Stimulated activated CD8-positive, alpha-beta memory T cell treated with anti-CD3 and anti-CD28 coated beads, Interleukin-15, amount 100 ng/mL, for 48 hours (primary cell): ENCODE measurements around the gene INPP4B.

Experiments used
- DNase-seq, 2 donors: peaks; one replicate each; pipeline ENCODE4 v3.0.0-alpha.2; 2020; ENCODE audit warnings: low read depth in 2 of 2

Gene INPP4B

GRCh38 chr4:142142366-142143054 lies 703.6 kb downstream of the INPP4B start:
- no peak for DNase-seq

GRCh38 chr4:142141224-142141623 lies 704.9 kb downstream of the INPP4B start:
- no peak for DNase-seq

GRCh38 chr4:142130666-142131065 lies 715.4 kb downstream of the INPP4B start:
- no peak for DNase-seq

- DNase-seq, result no peak
Observed at GRCh38 chr4:142129931-142130330, 716.2 kb downstream of the INPP4B start.

GRCh38 chr4:142129473-142129872 lies 716.6 kb downstream of the INPP4B start:
- DNase-seq, result no peak

GRCh38 chr4:142128529-142128928 lies 717.6 kb downstream of the INPP4B start:
- DNase-seq, result no peak

GRCh38 chr4:142126890-142127497 lies 719.1 kb downstream of the INPP4B start:
- DNase-seq, result peak in 1 of 2 donors; percentile 10

- no peak for DNase-seq
Observed at GRCh38 chr4:142124874-142125273, 721.2 kb downstream of the INPP4B start.

- no peak for DNase-seq
Observed at GRCh38 chr4:142121448-142122350, 724.4 kb downstream of the INPP4B start.

- DNase-seq, result no peak
Observed at GRCh38 chr4:142120921-142121320, 725.2 kb downstream of the INPP4B start.

GRCh38 chr4:142112451-142112850 lies 733.6 kb downstream of the INPP4B start:
- DNase-seq, result no peak

GRCh38 chr4:142110136-142110535 lies 736.0 kb downstream of the INPP4B start:
- DNase-seq, result no peak

- no peak for DNase-seq
Observed at GRCh38 chr4:142104041-142104440, 742.1 kb downstream of the INPP4B start.

- DNase-seq, result no peak
Observed at GRCh38 chr4:142101401-142101800, 744.7 kb downstream of the INPP4B start.

- DNase-seq, result no peak
Observed at GRCh38 chr4:142100941-142101340, 745.2 kb downstream of the INPP4B start.

GRCh38 chr4:142098900-142099545 lies 747.1 kb downstream of the INPP4B start:
- no peak for DNase-seq

- no peak for DNase-seq
Observed at GRCh38 chr4:142098380-142098779, 747.7 kb downstream of the INPP4B start.

- DNase-seq, result no peak
Observed at GRCh38 chr4:142097015-142097414, 749.1 kb downstream of the INPP4B start.

- no peak for DNase-seq
Observed at GRCh38 chr4:142095886-142096605, 750.1 kb downstream of the INPP4B start.

- DNase-seq, result no peak
Observed at GRCh38 chr4:142092941-142093340, 753.2 kb downstream of the INPP4B start.

GRCh38 chr4:142091691-142092182 lies 754.4 kb downstream of the INPP4B start:
- DNase-seq, result no peak
